ENCODE results near the gene KLRK1. TPM values are rescaled to one million over a fixed set of nuclear protein-coding genes. Genes with fewer than 3 reads are reported as not detected.
"Not testable (repeated sequence)": the region's sequence is repeated elsewhere in the genome, so short reads cannot be mapped to it uniquely, and the experiment has no call there.

KLRK1 gene
- polyA plus RNA-seq, 1 of the 3 experiments (the other 2 are of a cell fraction): not detected

DNA sequence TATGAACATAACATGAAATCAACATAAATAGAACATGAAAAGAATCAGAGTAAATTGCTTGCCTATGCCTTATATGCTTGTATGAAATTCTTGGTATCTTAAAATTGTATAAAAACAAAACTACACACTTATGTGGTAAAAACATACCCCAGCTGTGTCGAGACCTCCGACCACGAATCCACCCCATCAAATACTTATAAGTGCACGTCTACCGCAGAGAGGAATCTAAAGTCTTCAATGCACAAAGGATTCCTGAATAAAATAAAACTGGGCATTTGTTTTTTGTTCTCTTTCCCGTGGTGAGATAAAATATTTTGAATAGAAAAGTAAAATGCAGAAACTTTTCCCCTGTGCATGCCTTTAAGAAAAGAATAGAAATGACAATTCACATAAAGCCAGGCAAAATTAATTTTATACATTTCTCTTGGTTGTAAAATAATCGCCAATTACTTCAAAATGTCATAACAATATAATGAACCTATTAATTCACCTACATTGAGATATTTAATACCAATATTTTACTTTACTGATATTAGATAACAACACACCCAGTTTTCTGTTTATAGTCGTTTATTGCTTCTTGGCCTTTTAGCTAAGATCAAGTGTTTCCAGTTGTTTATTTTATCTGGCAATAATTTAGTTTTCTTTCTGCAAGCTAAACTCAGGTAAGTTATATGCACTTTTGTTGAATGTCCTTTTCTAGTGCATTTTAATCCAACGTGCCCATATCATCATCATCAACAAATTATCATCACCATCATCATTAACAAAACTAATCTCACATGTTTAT lies 1.0 kb downstream of the KLRK1 start:
- TF ChIP-seq SMC3 (IDR thresholded peaks at IDR 0.05; ENCODE audit: low read depth, low read length) (no peak), FOSL2 (IDR thresholded peaks at IDR 0.05; ENCODE audit: borderline replicate concordance, low read depth) (no peak), ELF1 (IDR thresholded peaks at IDR 0.05) (no peak), EZH2phosphoT487 (IDR thresholded peaks at IDR 0.05; ENCODE audit: borderline replicate concordance, low read depth) (no peak), TAF1 (IDR thresholded peaks at IDR 0.05; ENCODE audit: borderline replicate concordance, low read depth, low read length) (no peak), MEF2A (IDR thresholded peaks at IDR 0.05; ENCODE audit: borderline replicate concordance, low read depth) (no peak), MXI1 (IDR thresholded peaks at IDR 0.05; ENCODE audit: low read depth, low read length) (no peak), JUND (IDR thresholded peaks at IDR 0.05) (no peak)
- TF ChIP-seq, protein P1, sequence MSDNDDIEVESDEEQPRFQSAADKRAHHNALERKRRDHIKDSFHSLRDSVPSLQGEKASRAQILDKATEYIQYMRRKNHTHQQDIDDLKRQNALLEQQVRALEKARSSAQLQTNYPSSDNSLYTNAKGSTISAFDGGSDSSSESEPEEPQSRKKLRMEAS (IDR thresholded peaks at IDR 0.05; ENCODE audit: low read depth): no peak
- TF ChIP-seq, protein P2, sequence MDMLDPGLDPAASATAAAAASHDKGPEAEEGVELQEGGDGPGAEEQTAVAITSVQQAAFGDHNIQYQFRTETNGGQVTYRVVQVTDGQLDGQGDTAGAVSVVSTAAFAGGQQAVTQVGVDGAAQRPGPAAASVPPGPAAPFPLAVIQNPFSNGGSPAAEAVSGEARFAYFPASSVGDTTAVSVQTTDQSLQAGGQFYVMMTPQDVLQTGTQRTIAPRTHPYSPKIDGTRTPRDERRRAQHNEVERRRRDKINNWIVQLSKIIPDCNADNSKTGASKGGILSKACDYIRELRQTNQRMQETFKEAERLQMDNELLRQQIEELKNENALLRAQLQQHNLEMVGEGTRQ (IDR thresholded peaks at IDR 0.05; ENCODE audit: borderline replicate concordance, low read depth, low read length): no peak
- TF ChIP-seq, protein P3, sequence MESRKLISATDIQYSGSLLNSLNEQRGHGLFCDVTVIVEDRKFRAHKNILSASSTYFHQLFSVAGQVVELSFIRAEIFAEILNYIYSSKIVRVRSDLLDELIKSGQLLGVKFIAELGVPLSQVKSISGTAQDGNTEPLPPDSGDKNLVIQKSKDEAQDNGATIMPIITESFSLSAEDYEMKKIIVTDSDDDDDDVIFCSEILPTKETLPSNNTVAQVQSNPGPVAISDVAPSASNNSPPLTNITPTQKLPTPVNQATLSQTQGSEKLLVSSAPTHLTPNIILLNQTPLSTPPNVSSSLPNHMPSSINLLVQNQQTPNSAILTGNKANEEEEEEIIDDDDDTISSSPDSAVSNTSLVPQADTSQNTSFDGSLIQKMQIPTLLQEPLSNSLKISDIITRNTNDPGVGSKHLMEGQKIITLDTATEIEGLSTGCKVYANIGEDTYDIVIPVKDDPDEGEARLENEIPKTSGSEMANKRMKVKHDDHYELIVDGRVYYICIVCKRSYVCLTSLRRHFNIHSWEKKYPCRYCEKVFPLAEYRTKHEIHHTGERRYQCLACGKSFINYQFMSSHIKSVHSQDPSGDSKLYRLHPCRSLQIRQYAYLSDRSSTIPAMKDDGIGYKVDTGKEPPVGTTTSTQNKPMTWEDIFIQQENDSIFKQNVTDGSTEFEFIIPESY (IDR thresholded peaks at IDR 0.05; ENCODE audit: borderline replicate concordance, low read depth): no peak
- Histone ChIP-seq H3K4me2 (no peak overlapping the region), H3K79me2 (ENCODE audit: insufficient read depth) (no peaks in the 10 kb centered on the region), H2AFZ (ENCODE audit: low read depth) (no peak overlapping the region), H3K36me3 (replicated peaks in 1 of 2; ENCODE audit: control insufficient read depth in 1 of 2, insufficient read depth in 2 of 2, low read length in 1 of 2) (no peaks in the 10 kb centered on the region), H3F3A (replicated peaks; ENCODE audit: insufficient read depth) (no peaks in the 10 kb centered on the region), H3K9ac (no peak overlapping the region), H3K27ac (ENCODE audit: low read depth in 2 of 2, low read length in 1 of 2) (no peak overlapping the region), H3K4me3 (ENCODE audit: low read depth in 2 of 2, low read length in 1 of 2) (no peak overlapping the region), H4K20me1 (ENCODE audit: insufficient read depth) (no peaks in the 10 kb centered on the region), H3K9me2 (no peaks in the 10 kb centered on the region), H3K4me1 (ENCODE audit: control insufficient read depth in 1 of 2, insufficient read depth in 2 of 2, low read depth in 1 of 2, low read length in 1 of 2) (no peaks in the 10 kb centered on the region), H3K27me3 (ENCODE audit: insufficient read depth) (no peaks in the 10 kb centered on the region; the same call in 1 of the 2 replicates), H3K9me3 (no peaks in the 10 kb centered on the region)
- 23% methylated on average over 9 of the region's 9 CpGs for WGBS (ENCODE audit: low lambda C conversion rate)
- ChIA-PET POLR2A (no interaction called here), CTCF (no interaction called here)
- no peak for DNase-seq

DNA sequence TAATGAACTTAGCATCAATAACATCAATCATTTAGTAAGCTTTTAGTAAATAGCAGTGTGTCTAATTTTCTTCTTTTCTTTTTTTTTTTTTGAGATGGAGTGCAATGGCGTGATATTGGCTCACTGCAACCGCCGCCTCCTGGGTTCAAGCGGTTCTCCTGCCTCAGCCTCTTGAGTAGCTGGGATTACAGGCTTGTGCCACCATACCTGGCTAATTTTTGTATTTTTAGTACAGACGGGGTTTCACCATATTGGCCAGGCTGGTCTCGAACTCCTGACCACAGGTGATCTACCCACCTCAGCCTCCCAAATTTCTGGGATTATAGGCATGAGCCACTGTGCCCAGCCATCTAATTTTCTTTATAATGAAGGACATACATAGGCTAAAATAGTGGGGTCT lies 2.3 kb downstream of the KLRK1 start:
- H3K4me3 ChIP-seq (ENCODE audit: low read depth in 2 of 2, low read length in 1 of 2); H3K9me3 ChIP-seq; H3F3A ChIP-seq (replicated peaks; ENCODE audit: insufficient read depth); H3K36me3 ChIP-seq (replicated peaks in 1 of 2; ENCODE audit: control insufficient read depth in 1 of 2, insufficient read depth in 2 of 2, low read length in 1 of 2); H3K9me2 ChIP-seq; DNase-seq; H3K9ac ChIP-seq; CTCF ChIA-PET; H2AFZ ChIP-seq (ENCODE audit: low read depth); H3K4me2 ChIP-seq; H3K27ac ChIP-seq (ENCODE audit: low read depth in 2 of 2, low read length in 1 of 2); POLR2A ChIA-PET; H4K20me1 ChIP-seq (ENCODE audit: insufficient read depth); H3K4me1 ChIP-seq (ENCODE audit: control insufficient read depth in 1 of 2, insufficient read depth in 2 of 2, low read depth in 1 of 2, low read length in 1 of 2); H3K79me2 ChIP-seq (ENCODE audit: insufficient read depth); H3K27me3 ChIP-seq (ENCODE audit: insufficient read depth): not testable (repeated sequence)
- WGBS (ENCODE audit: low lambda C conversion rate): 38% methylated on average over 6 of the region's 6 CpGs

Data from SK-N-SH (cell line).